GM21717 (cell line): ENCODE data around the gene TULP3.

Source experiments
- ATAC-seq: cut with Tn5 transposase; IDR thresholded peaks from one replicate; pipeline ENCODE4 v1.9.1; 2021; ENCODE audit warnings: mild to moderate bottlenecking, moderate library complexity; ENCODE audit not compliant: unreplicated experiment

Gene TULP3

DNA sequence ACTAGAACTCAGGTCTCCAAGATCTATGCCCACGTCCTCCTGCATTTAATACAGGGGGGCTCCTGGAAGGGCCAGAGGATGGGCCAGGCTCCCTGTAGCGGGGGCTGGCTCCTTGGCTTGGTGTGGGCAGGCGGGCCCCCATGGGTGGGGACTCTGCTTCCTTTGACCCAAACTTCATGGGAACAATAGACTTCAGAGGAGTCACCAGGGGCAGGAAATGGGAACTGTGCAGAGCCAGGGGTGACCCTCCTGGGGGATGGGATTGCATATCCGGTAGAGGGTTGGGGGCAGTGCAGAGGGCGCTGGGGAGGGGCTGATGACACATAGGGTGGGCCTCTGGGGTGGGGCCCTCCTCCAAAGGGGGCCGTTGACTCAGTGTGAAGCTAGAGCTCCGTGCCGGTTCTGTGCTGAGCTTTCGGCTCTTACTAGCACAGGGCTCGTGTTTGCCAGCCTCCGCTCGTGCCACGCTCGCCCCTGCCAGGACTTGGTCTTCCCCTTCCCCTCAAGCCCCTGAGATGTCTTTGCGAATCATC is 73.1 kb downstream of the TULP3 start:
- no peak for ATAC-seq

DNA sequence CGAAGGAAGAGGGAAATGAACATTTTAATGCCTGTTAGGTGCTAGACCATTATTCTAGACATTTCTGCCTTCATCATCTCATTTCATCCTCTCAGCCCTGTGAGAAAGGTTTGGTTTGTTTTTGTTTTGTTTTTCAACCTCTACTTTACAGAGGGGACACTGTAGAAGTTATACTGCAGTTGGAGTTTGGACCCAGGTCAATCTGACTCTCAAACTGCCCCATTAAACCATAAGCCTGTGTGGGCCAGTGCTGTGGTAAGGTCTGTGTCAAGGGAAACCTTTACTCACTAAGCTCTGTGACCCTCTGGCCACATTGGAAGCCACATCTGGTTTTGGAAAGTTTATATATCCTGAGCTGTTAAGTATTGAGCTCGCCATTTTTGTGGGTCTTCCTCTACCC is 77.0 kb downstream of the TULP3 start:
- ATAC-seq, result no peak

DNA sequence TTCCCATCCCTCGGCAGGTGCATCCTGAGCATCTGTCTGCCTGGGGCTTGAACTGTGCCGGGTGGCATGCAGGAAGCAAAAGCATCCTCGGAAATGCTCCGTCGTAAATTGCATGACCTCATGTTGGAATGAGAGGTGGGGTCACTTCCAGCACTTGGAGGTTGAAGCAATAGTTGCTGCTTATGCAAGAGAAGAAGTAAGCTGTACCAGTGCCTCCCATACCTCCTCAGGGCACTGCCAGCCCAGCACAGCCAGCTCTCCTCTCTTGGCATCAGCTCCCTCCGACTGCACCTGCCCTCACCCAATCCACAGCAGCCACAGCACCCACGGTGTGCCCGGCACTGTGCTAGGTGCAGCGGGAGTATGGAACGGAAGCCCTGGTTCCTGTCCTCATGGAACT is 80.1 kb downstream of the TULP3 start:
- no peak for ATAC-seq

DNA sequence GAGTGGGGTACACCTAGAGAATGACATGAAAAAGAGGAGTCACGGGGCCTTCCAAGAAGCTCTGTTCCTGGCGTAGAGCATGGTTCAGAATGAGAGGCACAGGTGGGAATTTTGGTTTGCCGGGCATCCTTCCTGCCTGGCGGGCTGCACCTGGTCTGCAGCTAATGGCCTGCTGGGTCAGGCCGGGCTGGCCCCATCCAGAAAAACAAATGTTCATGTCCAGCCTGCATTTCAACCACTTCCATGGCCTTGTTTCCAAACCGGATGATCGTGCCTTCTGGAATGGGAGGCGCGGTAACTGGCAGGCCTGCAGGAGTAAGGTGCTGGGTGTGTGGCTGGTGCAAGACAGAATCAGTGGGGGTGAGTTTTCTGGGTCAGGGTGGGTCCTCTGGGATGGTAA is 82.9 kb downstream of the TULP3 start:
- no peak for ATAC-seq

DNA sequence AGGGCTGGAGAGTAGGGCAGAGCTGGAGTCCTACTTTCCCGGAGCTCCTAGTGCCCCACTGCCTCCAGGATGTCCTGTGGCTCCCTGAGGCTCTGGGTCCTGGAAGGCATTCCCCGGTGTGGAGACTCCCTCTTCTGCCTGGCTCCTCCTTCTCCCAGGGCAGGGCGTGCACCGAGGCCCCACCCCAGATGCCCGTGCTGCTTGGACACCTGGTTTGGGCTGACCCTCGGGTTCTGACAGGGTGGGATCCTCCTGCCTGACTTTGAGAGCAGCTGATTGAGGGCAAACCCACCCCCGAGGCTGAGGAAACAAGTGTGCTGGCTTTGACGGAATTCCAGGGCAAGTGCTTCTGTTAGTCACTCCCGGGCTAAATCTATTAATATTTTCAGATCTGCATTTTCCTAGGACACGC is 83.9 kb downstream of the TULP3 start:
- no peak for ATAC-seq

DNA sequence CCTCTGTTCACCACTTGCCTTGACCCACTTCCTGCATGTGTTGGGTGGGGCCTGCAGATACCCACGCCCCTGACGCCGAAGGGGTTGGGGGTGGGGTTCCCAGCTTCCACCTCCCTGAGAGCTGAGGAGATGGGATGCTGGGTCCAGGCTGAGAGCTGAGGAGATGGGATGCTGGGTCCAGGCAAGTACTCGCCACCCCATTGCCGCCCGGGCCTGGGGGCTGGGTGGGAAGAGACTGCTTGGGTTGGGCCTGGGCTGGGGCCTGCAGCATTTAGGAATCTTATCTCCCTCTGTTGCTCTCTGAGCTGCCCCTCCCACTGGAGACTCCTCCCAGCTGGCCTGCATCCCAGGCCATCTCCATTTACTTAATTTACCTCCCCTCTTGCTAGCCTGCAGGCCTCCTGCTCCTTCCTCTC is 85.9 kb downstream of the TULP3 start:
- no peak for ATAC-seq

DNA sequence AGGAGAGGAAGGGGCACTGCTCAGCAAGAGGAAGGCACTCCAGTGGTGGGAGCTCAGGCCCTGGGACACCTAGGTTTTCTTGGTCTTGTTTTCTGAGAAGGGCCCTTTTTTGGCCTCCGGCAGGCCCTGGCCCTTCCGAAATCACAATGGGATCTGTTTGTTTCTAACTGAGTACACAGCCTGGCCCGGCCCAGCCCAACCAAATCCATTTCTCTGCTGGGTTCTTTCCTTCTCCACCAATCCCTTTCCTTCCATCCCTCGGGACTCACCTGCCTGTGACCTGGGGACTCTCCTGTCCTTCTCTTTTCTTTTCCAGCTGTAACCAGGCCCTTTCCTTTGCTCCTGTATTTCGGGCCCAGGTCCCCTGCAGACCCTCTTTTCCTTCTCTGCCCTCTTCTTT is 87.1 kb downstream of the TULP3 start:
- no peak for ATAC-seq

DNA sequence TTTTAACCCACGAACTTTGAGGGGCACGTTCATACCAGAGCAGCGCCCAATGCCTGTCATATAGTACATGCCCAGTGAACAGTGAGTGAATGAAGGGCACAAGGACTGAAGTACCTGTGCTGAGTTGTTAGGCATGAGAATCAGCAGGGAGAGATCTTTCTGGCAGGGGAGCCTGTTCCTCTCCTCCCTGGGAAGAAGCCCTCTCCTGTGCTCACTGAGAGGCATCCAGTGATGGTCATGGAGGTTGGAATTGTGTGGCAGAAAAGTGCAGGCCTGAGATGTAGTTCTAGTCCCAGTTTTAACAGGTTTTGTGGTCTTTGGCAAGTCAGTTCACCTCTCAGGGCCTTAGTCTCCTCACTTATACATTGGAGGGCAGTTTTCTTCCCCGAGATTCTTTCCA is 89.1 kb downstream of the TULP3 start:
- no peak for ATAC-seq

DNA sequence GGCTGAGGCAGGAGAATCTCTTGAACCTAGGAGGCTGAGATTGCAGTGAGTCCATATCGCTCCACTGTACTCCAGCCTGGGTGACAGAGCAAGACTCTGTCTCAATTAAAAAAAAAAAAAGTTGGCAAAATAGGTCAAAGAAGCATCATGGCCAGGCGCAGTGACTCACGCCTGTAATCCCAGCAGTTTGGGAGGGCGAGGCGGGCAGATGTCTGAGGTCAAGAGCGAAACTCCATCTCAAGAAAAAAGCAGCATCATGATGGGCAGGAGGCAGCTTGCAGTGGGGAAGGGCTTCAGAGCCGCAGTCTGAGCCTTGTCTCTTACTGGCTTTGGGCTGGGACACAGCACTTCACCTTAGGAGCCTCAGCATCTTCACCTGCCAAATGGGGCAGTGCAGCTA is 89.9 kb downstream of the TULP3 start:
- no peak for ATAC-seq

DNA sequence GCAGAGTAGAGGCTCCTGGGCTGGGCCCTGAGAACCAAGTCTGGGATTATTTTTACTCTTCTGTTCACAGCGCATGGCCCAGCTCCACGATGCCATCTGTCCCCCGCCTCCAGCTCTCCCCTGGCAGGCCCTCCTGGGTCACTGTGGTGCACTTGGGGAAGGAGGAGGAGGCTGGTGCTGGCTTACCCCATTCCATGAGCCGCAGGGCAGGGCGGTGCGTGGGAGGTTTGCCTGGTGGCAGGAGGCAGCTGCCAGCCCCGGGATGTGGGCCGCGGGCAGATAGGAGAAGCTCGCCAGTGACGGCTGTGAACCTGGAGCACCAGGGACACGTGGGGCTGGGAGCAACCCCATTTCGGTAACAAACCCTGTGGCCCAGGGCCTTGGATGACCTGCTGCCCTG is 91.7 kb downstream of the TULP3 start:
- ATAC-seq, result no peak

DNA sequence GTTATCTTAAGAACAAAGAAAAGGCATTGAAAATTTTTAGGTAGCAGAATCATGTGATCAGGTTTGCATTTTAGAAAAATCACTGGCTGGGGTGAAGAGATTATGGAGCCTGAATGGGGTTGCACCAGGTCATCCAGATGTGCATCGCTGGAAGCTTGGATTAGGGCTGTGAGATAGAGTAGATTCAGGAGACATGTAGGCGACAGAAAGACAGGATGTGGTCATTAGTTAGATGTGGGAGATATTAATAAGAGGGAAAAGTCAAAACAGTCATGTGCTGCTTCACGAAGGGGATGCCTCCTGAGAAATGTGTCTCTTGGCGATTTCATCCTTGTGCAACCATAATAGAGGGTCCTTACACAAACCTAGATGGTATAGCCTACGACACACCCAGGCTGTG is 93.6 kb downstream of the TULP3 start:
- ATAC-seq, result no peak

DNA sequence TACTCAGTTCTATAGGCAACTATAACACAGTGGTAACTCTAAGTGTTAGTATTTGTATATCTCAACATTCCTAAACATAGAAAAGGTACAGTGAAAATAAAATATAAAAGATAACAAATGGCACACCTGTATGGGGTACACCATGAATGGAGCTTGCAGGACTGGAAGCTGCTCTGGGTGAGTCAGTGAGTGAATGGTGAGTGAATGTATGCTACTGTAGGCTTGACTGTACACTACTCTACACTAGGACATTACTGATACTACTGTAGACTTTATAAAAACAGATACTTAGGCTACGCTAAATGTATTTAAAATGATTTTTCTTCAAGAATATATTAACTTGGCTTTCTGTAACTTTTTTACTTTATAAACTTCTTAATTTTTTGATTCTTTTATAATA is 94.0 kb downstream of the TULP3 start:
- no peak for ATAC-seq

DNA sequence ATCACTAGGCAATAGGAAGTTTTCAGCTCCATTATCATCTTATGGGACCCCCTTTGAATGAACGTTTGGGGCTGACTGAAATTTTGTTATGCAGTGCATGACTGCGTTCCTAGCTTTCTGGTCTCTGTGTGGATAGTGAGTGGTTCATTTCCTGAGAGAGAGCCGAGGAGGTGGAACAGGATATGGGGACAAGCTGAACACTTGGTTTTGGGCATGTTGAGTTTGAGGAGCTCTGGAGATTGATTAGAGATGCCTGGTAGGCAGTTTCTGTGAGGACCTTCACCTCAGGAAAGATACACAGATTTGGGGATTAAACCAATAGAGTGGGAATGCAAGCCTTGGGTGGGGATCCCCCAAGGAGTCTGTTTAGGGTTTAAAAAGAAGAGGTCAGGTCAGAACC is 96.2 kb downstream of the TULP3 start:
- no peak for ATAC-seq

DNA sequence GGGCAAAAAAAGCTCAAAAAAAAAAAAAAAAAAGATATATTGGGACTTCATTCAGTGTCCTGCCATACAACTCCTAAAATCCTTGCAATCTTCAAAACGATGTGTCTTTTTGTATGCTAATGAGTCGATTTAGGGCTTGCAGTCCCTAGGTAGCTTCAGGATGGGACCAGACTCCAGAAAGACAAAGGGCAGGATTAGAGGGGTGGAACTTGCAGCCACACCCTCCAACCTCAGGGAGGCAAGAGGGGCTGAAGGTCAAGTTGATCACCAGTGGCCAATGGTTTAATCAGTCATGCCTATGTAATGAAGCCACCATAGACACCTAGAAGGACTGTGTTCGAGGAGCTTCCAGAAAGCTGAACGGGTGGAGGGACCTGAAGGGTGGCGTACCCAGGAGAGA is 97.8 kb downstream of the TULP3 start:
- ATAC-seq, result no peak
